ENCODE data around the gene LPIN3. TPM values are rescaled to one million over a fixed set of nuclear protein-coding genes. Genes with fewer than 3 reads are reported as not detected.

Gene LPIN3
- total RNA-seq, 2 experiments from 2014 or later: 1.9 to 2.4 TPM

GRCh38 chr20:41300383-41300782 is 40.2 kb upstream of the LPIN3 start:
- H3K9me3 ChIP-seq (ENCODE audit: control insufficient read depth in 1 of 2, insufficient read depth in 1 of 2, low read length in 2 of 2): no peaks in the 10 kb centered on the region
- no peaks in the 10 kb centered on the region for H3K4me1 Mint-ChIP-seq (ENCODE audit: low read depth)
- H3K36me3 Mint-ChIP-seq (ENCODE audit: low read depth): no peaks in the 10 kb centered on the region
- H3K27me3 ChIP-seq (ENCODE audit: control insufficient read depth in 1 of 2, insufficient read depth in 2 of 2, low read length in 2 of 2): no peaks in the 10 kb centered on the region
- H3K27me3 Mint-ChIP-seq: no peaks in the 10 kb centered on the region
- no peaks in the 10 kb centered on the region for H3K36me3 ChIP-seq (ENCODE audit: insufficient read depth, low read length)
- H3K4me3 Mint-ChIP-seq: no peak overlapping the region
- intact Hi-C loops (cut with DNase I, micrococcal nuclease): no loop called here
- CTCF ChIA-PET: no interaction called here
- no peaks in the 10 kb centered on the region for H3K9me3 Mint-ChIP-seq
- ATAC-seq (ENCODE audit: poor library complexity) (no peak), DNase-seq (no peak)
- POLR2A ChIA-PET: no interaction called here
- H3K4me3 ChIP-seq (ENCODE audit: low read length): no peak overlapping the region
- H3K27ac Mint-ChIP-seq: no peak overlapping the region
- no peaks in the 10 kb centered on the region for H3K4me1 ChIP-seq (ENCODE audit: insufficient read depth, low read length)
- TF ChIP-seq CTCF (IDR thresholded peaks at IDR 0.05): no peak
- no peak overlapping the region for H3K27ac ChIP-seq (ENCODE audit: low read depth in 1 of 2, low read length in 2 of 2)

GRCh38 chr20:41300886-41301285 is 39.7 kb upstream of the LPIN3 start:
- no peaks in the 10 kb centered on the region for H3K4me1 ChIP-seq (ENCODE audit: insufficient read depth, low read length)
- no peaks in the 10 kb centered on the region for H3K27me3 ChIP-seq (ENCODE audit: control insufficient read depth in 1 of 2, insufficient read depth in 2 of 2, low read length in 2 of 2)
- H3K36me3 ChIP-seq (ENCODE audit: insufficient read depth, low read length): no peaks in the 10 kb centered on the region
- H3K27ac Mint-ChIP-seq: no peak overlapping the region
- no peak overlapping the region for H3K4me3 ChIP-seq (ENCODE audit: low read length)
- DNase-seq (no peak), ATAC-seq (ENCODE audit: poor library complexity) (no peak)
- H3K9me3 Mint-ChIP-seq: no peaks in the 10 kb centered on the region
- no peaks in the 10 kb centered on the region for H3K9me3 ChIP-seq (ENCODE audit: control insufficient read depth in 1 of 2, insufficient read depth in 1 of 2, low read length in 2 of 2)
- H3K27ac ChIP-seq (ENCODE audit: low read depth in 1 of 2, low read length in 2 of 2): no peak overlapping the region
- CTCF ChIA-PET: no interaction called here
- no peak for TF ChIP-seq CTCF (IDR thresholded peaks at IDR 0.05)
- H3K36me3 Mint-ChIP-seq (ENCODE audit: low read depth): no peaks in the 10 kb centered on the region
- intact Hi-C loops (cut with DNase I, micrococcal nuclease): no loop called here
- POLR2A ChIA-PET: no interaction called here
- H3K4me3 Mint-ChIP-seq: no peak overlapping the region
- H3K27me3 Mint-ChIP-seq: no peaks in the 10 kb centered on the region
- H3K4me1 Mint-ChIP-seq (ENCODE audit: low read depth): no peaks in the 10 kb centered on the region

GRCh38 chr20:41304002-41304401 is 36.6 kb upstream of the LPIN3 start:
- H3K9me3 Mint-ChIP-seq: no peaks in the 10 kb centered on the region

More at GRCh38 chr20:41304002-41304401, 36.6 kb upstream of the LPIN3 start:
- H3K4me1 ChIP-seq (ENCODE audit: insufficient read depth, low read length): no peaks in the 10 kb centered on the region
- ChIA-PET POLR2A (interaction anchor here (0.7 kb wide), 1 partner anchor 69 kb away, joined by 3 read pairs; no protein-coding TSS in a partner anchor), CTCF (interaction anchor here (0.9 kb wide), 1 partner anchor 71 kb away, joined by 3 read pairs; no protein-coding TSS in a partner anchor)
- Mint-ChIP-seq H3K36me3 (ENCODE audit: low read depth) (no peaks in the 10 kb centered on the region), H3K4me3 (no peak overlapping the region), H3K27ac (no peak overlapping the region), H3K4me1 (ENCODE audit: low read depth) (peaks cover 2% of the 10 kb centered on the region), H3K27me3 (no peaks in the 10 kb centered on the region)
- no peaks in the 10 kb centered on the region for H3K36me3 ChIP-seq (ENCODE audit: insufficient read depth, low read length)
- no peak overlapping the region for H3K27ac ChIP-seq (ENCODE audit: low read depth in 1 of 2, low read length in 2 of 2)
- TF ChIP-seq CTCF (IDR thresholded peaks at IDR 0.05): no peak
- no peaks in the 10 kb centered on the region for H3K27me3 ChIP-seq (ENCODE audit: control insufficient read depth in 1 of 2, insufficient read depth in 2 of 2, low read length in 2 of 2)
- intact Hi-C loops (cut with DNase I, micrococcal nuclease): no loop called here
- ATAC-seq (ENCODE audit: poor library complexity) (no peak), DNase-seq (no peak)
- no peak overlapping the region for H3K4me3 ChIP-seq (ENCODE audit: low read length)
- no peaks in the 10 kb centered on the region for H3K9me3 ChIP-seq (ENCODE audit: control insufficient read depth in 1 of 2, insufficient read depth in 1 of 2, low read length in 2 of 2)
